Dendritic cell treated with granulocyte-macrophage colony-stimulating factor and Interleukin-4, amounts not matched to agents 40 ng/mL and 50 ng/mL, for 4 days (primary cell): Measurements from ENCODE around the gene KRTAP12-1.
"Not testable (repeated sequence)": the region's sequence is repeated elsewhere in the genome, so short reads cannot be mapped to it uniquely, and the experiment has no call there.

ENCODE experiments used
- H3K27ac Mint-ChIP-seq: one replicate; pipeline ENCODE4 v1.8.0; 2022; ENCODE audit warnings: mild to moderate bottlenecking, mixed read lengths
- H3K27me3 Mint-ChIP-seq: one replicate; pipeline ENCODE4 v1.8.0; 2022; ENCODE audit warnings: mild to moderate bottlenecking, mixed read lengths
- H3K36me3 Mint-ChIP-seq: one replicate; pipeline ENCODE4 v1.8.0; 2022; ENCODE audit warnings: low read depth, mixed read lengths
- H3K4me1 Mint-ChIP-seq: one replicate; pipeline ENCODE4 v1.8.0; 2022; ENCODE audit warnings: low read depth, mixed read lengths
- H3K4me3 Mint-ChIP-seq: one replicate; pipeline ENCODE4 v1.8.0; 2022; ENCODE audit warnings: mild to moderate bottlenecking, moderate library complexity, mixed read lengths
- H3K9me3 Mint-ChIP-seq: one replicate; pipeline ENCODE4 v1.8.0; 2022; ENCODE audit warnings: mixed read lengths
- intact Hi-C: fragments of 100-400 bp; cut with micrococcal nuclease; formaldehyde crosslinking; loops from one replicate; pipeline ENCODE4 v1.15.0; 2022

The KRTAP12-1 gene

DNA sequence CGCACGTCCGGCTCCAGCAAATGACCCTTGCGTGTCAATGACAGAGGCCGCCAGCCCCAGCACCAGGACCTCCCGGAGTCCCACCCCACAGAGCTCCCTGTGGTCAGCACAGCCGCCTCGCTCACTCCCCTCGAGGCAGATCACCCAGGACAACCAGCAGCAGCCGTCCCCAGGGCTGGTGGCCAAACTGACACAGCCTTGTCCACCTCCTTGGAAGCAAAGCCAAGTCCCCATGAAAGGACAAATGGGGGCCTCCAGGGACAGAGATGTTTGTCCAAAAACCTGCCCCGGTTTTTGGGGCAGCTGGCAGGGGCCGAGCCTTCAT, 42.7 kb downstream of the KRTAP12-1 start:
- intact Hi-C loops = no loop called here
- no peak overlapping the region for H3K27ac Mint-ChIP-seq
- H3K27me3 Mint-ChIP-seq = peaks cover 6% of the 10 kb centered on the region
- H3K4me1 Mint-ChIP-seq = no peaks in the 10 kb centered on the region
- no peak overlapping the region for H3K4me3 Mint-ChIP-seq
- H3K36me3 Mint-ChIP-seq = no peaks in the 10 kb centered on the region
- peaks cover 37% of the 10 kb centered on the region for H3K9me3 Mint-ChIP-seq

DNA sequence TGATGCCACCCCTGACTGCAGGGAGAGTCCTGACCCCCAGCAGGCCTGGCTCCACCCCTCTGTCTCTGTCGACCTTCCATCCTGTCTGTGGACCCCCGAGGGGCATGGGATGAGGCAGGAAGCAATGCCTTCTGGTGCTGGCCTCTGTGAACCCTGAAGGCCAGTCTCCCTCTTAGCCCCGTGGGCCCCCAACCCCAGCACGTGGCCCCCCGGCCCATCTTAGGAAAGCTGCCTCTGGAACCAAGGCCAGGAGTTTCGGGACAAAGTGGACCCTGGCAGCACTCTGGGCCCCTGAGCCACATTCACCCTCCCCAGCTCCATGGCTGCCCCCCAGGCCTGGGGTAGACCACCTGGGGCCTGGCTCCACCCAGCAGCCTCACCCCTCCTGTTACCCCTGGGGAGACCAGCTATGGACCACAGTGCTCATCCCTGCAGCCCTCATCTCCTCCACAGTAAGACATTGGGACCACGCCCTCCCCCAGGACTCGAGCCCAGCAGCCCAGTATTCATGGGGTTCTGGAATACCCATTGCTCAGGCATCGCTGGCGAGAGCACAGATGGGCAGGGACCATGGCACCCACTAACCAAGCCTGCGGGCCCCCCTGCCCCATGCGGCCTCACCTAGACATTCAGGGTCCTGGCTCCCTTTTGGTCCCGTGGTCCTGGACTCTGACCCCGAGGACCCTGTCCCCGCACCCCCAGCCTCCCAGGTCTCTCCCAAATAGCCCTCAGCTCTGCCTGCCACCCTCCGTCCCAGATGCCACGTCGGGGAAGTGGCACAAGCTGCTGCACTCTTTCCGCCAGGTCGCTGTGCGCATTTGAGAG, 43.2 kb downstream of the KRTAP12-1 start:
- H3K27me3 Mint-ChIP-seq, H3K36me3 Mint-ChIP-seq, intact Hi-C loops, H3K4me1 Mint-ChIP-seq, H3K4me3 Mint-ChIP-seq, H3K27ac Mint-ChIP-seq: not testable (repeated sequence)
- peaks cover 31% of the 10 kb centered on the region for H3K9me3 Mint-ChIP-seq

DNA sequence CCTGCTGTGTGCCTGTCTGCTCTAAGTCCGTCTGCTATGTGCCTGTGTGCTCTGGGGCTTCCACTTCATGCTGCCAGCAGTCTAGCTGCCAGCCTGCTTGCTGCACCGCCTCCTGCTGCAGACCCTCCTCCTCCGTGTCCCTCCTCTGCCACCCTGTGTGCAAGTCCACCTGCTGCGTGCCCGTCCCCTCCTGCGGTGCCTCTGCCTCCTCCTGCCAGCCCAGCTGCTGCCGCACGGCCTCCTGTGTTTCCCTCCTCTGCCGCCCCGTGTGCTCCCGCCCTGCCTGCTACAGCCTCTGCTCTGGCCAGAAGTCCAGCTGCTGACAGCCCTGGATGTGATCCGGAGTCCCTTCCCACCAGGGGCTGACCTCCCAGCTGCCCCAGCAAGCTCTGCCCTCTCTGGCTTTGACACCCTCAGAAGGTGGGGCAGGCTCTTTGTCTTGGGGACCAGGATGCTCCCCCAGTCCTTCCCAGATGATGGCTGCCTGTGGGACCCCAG, 44.1 kb downstream of the KRTAP12-1 start:
- H3K36me3 Mint-ChIP-seq, H3K4me3 Mint-ChIP-seq, intact Hi-C loops, H3K4me1 Mint-ChIP-seq, H3K27me3 Mint-ChIP-seq, H3K27ac Mint-ChIP-seq: not testable (repeated sequence)
- H3K9me3 Mint-ChIP-seq = peaks cover 30% of the 10 kb centered on the region

DNA sequence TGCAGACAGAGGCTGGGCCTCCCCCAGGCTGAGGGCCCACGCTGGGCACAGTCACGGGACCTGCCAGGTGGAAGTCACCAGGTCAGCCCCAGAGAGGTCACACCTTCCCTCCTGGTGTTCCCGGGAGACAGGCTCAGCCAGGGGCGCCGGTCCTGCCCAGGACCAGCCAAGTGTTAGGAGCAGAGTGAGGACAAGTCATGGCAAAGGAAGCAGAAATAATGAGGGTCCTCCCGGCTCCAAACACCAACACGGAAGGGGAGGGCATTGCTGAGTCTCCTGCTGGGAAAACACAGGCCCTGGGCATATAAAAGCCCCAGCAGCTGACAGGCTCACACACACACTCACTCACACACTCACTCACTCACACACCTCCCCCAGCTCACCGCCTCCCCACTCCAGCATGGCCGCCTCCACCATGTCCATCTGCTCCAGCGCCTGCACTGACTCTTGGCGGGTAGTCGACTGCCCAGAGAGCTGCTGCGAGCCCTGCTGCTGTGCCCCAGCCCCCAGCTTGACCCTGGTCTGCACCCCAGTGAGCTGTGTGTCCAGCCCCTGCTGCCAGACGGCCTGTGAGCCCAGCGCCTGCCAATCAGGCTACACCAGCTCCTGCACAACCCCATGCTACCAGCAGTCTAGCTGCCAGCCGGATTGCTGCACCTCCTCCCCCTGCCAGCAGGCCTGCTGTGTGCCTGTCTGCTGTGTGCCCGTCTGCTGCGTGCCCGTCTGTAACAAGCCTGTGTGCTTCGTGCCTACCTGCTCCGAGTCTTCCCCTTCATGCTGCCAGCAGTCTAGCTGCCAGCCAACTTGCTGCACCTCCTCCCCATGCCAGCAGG, 44.7 kb downstream of the KRTAP12-1 start, which contains the start of gene KRTAP10-10:
KRTAP10-10 (plus strand) TSS at position 339 of the 833 bp plus-strand sequence; CDS start at position 401, 62 bp downstream.
- no peaks in the 10 kb centered on the region for H3K4me1 Mint-ChIP-seq
- H3K4me3 Mint-ChIP-seq = no peak within 1 kb of the TSS
- no peaks in the 10 kb centered on the region for H3K36me3 Mint-ChIP-seq
- H3K27ac Mint-ChIP-seq = no peak within 1 kb of the TSS
- intact Hi-C loops = no loop called here
- peaks cover 6% of the 10 kb centered on the region for H3K27me3 Mint-ChIP-seq
- H3K9me3 Mint-ChIP-seq = peaks cover 34% of the 10 kb centered on the region

DNA sequence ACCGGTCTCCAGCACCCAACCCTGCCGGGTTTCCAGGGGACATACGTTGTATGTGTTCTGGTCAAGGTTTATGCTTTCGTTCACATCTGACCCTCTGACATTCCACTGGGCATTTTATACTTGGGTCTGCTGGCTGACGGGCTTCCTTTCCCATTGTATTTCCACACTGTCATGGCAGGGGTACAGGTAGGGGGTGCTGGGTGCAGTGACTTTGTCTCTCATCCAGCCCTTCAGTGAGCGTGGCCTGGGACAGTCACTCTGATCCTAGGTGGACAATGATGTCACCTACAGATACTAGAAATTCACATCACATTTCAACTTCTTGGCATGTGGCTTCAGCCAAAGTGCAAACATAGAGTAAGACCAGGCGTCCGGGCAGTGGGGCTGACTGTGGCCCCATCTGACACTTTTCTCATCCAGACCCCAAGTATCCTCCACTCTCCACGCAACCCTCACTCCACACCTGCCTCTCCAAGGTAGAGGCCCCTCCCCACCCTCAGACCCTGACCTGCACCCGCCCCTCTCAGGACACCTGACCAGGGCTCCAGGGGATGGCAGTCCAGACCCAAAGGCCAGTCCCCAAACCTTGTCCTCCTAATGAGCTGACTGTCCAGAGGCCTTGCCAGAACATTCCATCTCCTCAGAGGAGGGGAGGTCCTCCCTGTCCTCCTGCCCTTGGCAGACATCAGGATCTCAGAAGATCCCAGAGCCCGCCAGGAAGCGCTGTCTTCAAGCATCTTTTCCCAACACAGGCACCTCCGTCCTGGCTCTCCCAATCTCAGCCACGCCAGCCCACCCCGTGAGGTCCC, 45.5 kb downstream of the KRTAP12-1 start:
- H3K4me3 Mint-ChIP-seq = no peak overlapping the region
- peaks cover 39% of the 10 kb centered on the region for H3K9me3 Mint-ChIP-seq
- H3K4me1 Mint-ChIP-seq = no peaks in the 10 kb centered on the region
- intact Hi-C loops = no loop called here
- H3K27ac Mint-ChIP-seq = no peak overlapping the region
- H3K36me3 Mint-ChIP-seq = no peaks in the 10 kb centered on the region
- peaks cover 8% of the 10 kb centered on the region for H3K27me3 Mint-ChIP-seq

DNA sequence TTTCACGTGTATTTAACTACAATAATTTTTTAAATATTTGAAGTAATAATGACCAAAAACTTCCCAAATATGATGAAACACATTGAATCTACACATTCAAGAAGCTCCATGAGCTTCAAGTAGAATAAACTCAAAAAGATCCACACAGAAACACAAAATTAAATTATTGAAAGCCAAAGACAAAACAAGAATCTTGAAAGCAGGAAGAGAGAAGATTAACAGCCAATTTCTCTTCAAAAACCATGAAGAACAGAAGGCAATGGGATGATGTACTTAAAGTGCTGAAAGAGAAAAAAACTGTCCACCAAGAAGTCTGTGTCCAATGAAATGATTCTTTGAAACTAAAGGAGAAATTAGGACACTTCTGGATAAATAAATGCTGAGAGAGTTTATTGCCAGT, 49.9 kb downstream of the KRTAP12-1 start:
- H3K36me3 Mint-ChIP-seq = no peaks in the 10 kb centered on the region
- no peaks in the 10 kb centered on the region for H3K4me1 Mint-ChIP-seq
- H3K9me3 Mint-ChIP-seq = peaks cover 41% of the 10 kb centered on the region

More for the DNA sequence above, 49.9 kb downstream of the KRTAP12-1 start:
- intact Hi-C loops = no loop called here
- H3K27ac Mint-ChIP-seq = no peak overlapping the region
- peaks cover 19% of the 10 kb centered on the region for H3K27me3 Mint-ChIP-seq
- H3K4me3 Mint-ChIP-seq = no peak overlapping the region
